H54 (cell line): ENCODE results near the gene PROX1.

Experiments
- DNase-seq: peaks from one replicate; pipeline ENCODE4 v3.0.0; 2011; ENCODE audit warnings: low spot score, mixed read lengths; ENCODE audit not compliant: insufficient read length
- FAIRE-seq: peaks from 3 replicates; lab custom pipeline; 2011; peaks lifted over from hg19 to GRCh38; lab: Jason Lieb, UNC
- POLR2A ChIP-seq: IDR thresholded peaks from 2 replicates; pipeline ENCODE4 v1.6.1; 2011; ENCODE audit warnings: low read depth, mild to moderate bottlenecking, low read length

PROX1 gene

GRCh38 chr1:214010197-214010573 is 22.4 kb downstream of the PROX1 start:
- DNase-seq (no peak), FAIRE-seq (no peak)
- TF ChIP-seq POLR2A, result no peak

GRCh38 chr1:214010717-214011116 is 22.9 kb downstream of the PROX1 start:
- no peak for DNase-seq
- FAIRE-seq, result no peak
- no peak for TF ChIP-seq POLR2A

- DNase-seq (no peak), FAIRE-seq (no peak)
- TF ChIP-seq POLR2A, result no peak
These were observed 24.6 kb downstream of the PROX1 start for GRCh38 chr1:214012418-214012817.

- DNase-seq, result no peak
- no peak for FAIRE-seq
- no peak for TF ChIP-seq POLR2A
These were observed 26.0 kb downstream of the PROX1 start for GRCh38 chr1:214013614-214014377.

GRCh38 chr1:214014730-214015129 is 27.0 kb downstream of the PROX1 start:
- DNase-seq, result no peak
- TF ChIP-seq POLR2A, result no peak
- no peak for FAIRE-seq

GRCh38 chr1:214017191-214017982 is 29.6 kb downstream of the PROX1 start:
- no peak for FAIRE-seq
- no peak for TF ChIP-seq POLR2A
- no peak for DNase-seq

- no peak for FAIRE-seq
- no peak for TF ChIP-seq POLR2A
- DNase-seq, result no peak
These were observed 30.9 kb downstream of the PROX1 start for GRCh38 chr1:214018386-214019268.

GRCh38 chr1:214019499-214019898 is 31.7 kb downstream of the PROX1 start:
- TF ChIP-seq POLR2A, result no peak
- FAIRE-seq (no peak), DNase-seq (no peak)

- DNase-seq (no peak), FAIRE-seq (no peak)
- no peak for TF ChIP-seq POLR2A
These were observed 33.5 kb downstream of the PROX1 start for GRCh38 chr1:214021321-214021720.

GRCh38 chr1:214022229-214022791 is 34.5 kb downstream of the PROX1 start:
- no peak for TF ChIP-seq POLR2A
- DNase-seq (no peak), FAIRE-seq (no peak)

GRCh38 chr1:214022810-214023425 is 35.1 kb downstream of the PROX1 start:
- no peak for TF ChIP-seq POLR2A
- FAIRE-seq (no peak), DNase-seq (no peak)

- TF ChIP-seq POLR2A, result no peak
- FAIRE-seq, result no peak
- DNase-seq, result no peak
These were observed 39.2 kb downstream of the PROX1 start for GRCh38 chr1:214026985-214027384.

GRCh38 chr1:214027498-214027897 is 39.7 kb downstream of the PROX1 start:
- FAIRE-seq, result no peak
- DNase-seq, result no peak
- TF ChIP-seq POLR2A, result no peak

- no peak for TF ChIP-seq POLR2A
- FAIRE-seq, result no peak
- DNase-seq, result no peak
These were observed 40.3 kb downstream of the PROX1 start for GRCh38 chr1:214028095-214028494.
